Measurements from ENCODE around the gene IQGAP2. TPM values are rescaled to one million over a fixed set of nuclear protein-coding genes. Genes with fewer than 3 reads are reported as not detected.

The IQGAP2 gene
- total RNA-seq, 1 donor from 2014 or later = 1.3 TPM

DNA sequence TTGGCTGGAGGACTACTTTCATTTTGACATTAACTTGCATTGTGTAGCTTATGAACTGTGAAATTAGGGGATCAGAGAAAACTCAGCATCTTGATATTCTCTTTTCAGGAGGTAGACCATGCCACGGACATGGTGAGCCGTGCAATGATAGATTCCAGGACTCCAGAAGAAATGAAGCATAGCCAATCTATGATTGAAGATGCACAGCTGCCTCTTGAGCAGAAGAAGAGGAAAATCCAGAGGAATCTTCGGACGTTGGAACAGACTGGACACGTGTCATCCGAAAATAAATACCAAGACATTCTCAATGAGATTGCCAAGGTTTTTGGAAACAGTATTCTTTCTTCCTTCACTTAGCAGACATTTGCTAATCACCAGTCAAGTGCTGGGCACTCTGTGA is 292.3 kb downstream of the IQGAP2 start:
- H3K4me3 ChIP-seq (ENCODE audit: low read depth, low read length) = no peak overlapping the region
- no peak for TF ChIP-seq CTCF (conservative IDR thresholded peaks at IDR 0.05; ENCODE audit: low read depth, low read length)
- DNase-seq (ENCODE audit: low read depth) = no peak

DNA sequence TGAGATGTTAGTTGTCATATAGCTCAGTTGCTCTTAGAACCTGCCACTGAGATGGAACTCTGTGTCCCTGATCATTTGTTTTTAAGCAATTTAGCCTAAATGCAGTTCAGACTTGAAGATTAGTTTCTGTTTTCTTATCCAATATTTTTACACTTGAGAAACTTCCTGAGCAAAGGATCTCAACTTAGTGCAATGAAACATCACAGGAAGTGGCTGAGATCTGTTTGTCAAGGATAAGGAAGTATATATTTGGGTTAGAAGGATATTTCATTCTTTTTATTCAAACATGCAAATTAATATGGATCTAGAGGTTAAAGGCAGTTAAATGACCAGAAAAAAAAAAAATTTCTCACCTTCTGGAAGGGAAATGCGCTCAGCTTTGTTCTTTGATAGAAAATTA is 293.2 kb downstream of the IQGAP2 start:
- TF ChIP-seq CTCF (conservative IDR thresholded peaks at IDR 0.05; ENCODE audit: low read depth, low read length) = no peak
- DNase-seq (ENCODE audit: low read depth) = no peak
- no peak overlapping the region for H3K4me3 ChIP-seq (ENCODE audit: low read depth, low read length)

DNA sequence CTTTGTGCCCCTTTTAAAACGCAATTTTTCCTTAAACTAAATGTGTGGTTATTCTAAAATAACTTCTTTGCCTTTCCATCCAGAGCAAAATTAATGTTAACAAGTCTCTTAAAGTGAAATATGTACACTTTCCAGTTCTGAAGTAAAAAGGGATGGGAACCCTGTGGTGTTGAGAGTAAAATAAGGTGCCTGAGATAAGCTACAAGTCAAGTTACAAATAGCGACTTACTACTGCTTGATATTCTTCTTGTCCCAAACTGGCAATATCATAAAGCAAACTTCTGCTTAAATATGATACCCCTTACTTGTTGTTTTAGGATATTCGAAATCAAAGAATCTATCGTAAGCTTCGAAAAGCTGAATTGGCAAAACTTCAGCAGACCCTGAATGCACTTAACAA is 294.6 kb downstream of the IQGAP2 start:
- no peak for TF ChIP-seq CTCF (conservative IDR thresholded peaks at IDR 0.05; ENCODE audit: low read depth, low read length)
- DNase-seq (ENCODE audit: low read depth) = no peak
- H3K4me3 ChIP-seq (ENCODE audit: low read depth, low read length) = no peak overlapping the region

DNA sequence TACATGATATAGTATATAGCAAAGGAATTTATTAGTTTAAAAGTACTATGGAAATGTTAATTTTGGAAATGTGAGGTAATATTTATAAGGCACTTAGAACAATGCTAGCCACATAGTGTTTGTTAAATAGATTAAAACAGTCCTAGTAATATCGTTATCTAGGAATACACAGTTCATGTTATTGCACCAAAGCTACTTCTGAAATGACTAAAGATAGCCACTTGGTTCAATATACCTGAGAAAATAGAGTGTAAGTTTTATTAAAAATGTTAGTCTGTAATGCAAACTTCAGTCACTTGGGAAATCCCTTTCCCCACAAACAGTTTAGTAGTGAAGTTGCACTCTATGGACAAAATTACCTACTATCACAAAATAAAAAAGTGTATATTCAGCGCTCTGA is 297.5 kb downstream of the IQGAP2 start:
- H3K4me3 ChIP-seq (ENCODE audit: low read depth, low read length) = no peak overlapping the region
- TF ChIP-seq CTCF (conservative IDR thresholded peaks at IDR 0.05; ENCODE audit: low read depth, low read length) = no peak
- no peak for DNase-seq (ENCODE audit: low read depth)

DNA sequence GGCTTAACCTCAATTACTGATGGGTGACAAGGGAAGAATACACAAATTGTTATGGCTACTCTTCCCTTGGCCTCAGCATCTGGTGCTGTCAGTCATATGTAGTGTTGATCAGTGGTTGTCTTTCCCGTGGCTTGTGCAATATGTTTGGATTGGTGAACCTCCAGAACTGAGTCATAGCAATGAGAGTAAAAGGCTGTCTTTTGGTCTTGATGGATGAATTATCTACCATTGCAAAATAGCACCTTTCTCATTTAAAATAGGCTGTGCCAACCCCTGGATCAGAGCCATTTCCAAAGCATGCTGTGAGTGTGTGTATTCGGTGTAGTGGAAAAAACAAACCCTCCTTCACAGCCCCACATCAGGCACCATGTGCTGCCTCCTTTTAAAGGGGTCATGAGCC is 298.2 kb downstream of the IQGAP2 start:
- DNase-seq (ENCODE audit: low read depth) = peak; percentile 87
- no peak overlapping the region for H3K4me3 ChIP-seq (ENCODE audit: low read depth, low read length)
- no peak for TF ChIP-seq CTCF (conservative IDR thresholded peaks at IDR 0.05; ENCODE audit: low read depth, low read length)

GRCh38 chr5:76703707-76704106 is 300.6 kb downstream of the IQGAP2 start:
- no peak overlapping the region for H3K4me3 ChIP-seq (ENCODE audit: low read depth, low read length)
- no peak for DNase-seq (ENCODE audit: low read depth)
- TF ChIP-seq CTCF (conservative IDR thresholded peaks at IDR 0.05; ENCODE audit: low read depth, low read length) = no peak

DNA sequence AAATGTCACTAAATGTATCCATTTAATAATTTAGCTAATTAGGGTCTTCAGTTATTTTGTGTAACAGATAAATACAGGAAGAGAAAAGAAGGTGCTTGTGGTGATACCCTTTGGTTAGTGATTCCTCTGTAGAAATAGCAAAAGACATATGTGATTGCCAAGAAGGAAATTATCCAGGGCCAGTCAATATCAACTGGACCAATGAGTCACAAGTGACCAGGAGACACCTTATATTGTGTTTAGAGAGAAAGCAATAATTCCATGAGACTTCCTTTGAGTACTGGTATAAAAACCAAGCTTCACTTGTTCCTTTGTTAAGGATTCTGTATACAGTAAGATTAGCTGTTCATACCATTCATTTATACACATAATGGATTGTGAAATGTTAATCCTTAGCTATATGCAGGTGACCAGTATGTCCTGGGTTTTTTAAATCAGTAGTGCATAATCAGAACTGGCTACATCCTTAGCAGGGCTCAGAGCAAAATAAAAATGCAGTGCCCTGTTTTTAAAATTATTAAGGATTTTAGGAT is 301.1 kb downstream of the IQGAP2 start:
- DNase-seq (ENCODE audit: low read depth) = no peak
- no peak overlapping the region for H3K4me3 ChIP-seq (ENCODE audit: low read depth, low read length)
- no peak for TF ChIP-seq CTCF (conservative IDR thresholded peaks at IDR 0.05; ENCODE audit: low read depth, low read length)
